HG03442 (cell line): Measurements from ENCODE around the gene LYRM4.

Experiments
- ATAC-seq: cut with Tn5 transposase; IDR thresholded peaks from one replicate; pipeline ENCODE4 v1.9.1; 2021; ENCODE audit warnings: mild to moderate bottlenecking, moderate library complexity; ENCODE audit not compliant: unreplicated experiment

Gene LYRM4

DNA sequence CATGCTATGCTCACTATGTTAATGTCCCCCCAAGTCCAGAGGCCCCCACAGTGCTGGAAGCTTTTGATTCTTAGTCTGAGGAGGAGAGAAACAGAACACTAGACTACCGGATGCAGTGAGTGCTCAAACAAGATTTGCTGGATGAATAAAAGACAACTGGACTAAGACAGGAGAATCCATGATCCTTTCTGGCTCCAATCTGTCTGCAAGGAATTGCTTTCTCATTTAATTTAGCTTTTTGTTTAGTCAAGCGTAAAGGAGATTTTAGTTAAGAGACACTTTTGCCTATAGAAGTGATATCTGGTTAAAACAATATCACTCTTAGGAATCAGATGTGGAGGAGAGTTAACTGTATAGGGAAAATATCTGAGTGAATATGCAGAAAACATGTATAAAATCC lies 13.5 kb downstream of the LYRM4 start:
- no peak for ATAC-seq

DNA sequence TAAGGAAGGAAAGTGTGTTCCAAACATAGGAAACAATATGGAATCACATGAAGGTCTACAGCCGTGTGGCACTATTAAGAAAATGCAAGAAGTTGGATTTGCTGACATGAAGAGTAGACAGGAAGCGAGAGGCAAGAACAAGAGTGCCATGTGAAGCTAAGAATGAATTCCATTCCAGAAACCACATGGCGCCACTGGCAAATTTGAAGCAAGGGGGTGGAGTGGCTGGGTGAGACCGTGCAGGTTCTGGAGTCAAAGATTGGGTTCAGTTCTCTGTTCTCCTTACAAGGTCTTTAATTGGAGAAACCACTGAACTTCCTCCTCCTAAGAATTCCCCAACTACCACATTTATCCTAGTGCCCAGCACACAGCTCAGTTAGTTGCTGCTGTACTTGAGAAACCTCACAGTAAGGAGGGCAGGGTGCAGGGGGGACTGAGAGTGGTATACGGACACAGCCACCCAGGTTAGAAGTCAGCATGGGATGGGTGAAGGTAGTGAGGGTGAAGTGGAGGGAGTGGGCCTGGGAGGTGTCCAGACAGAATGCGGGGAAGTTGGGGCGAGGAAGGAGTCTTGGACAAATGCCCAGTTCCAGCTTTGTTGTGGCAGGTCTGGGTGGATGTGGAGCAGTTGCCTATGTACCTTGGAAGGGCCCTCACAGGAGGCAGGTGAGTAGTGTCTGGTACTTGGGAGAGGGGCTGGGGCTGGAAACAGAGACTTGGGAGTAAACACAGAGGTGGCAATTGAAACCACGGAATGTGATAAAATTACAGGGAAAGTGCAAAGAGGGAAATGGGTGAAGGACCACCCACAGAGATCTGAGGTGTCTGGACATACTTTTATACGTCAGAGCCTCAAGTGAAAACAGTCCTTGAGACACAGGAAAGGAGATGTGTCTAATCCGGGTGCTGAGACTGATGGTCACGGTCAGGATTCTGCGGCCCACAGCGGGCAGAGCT lies 14.3 kb downstream of the LYRM4 start:
- ATAC-seq, result no peak

DNA sequence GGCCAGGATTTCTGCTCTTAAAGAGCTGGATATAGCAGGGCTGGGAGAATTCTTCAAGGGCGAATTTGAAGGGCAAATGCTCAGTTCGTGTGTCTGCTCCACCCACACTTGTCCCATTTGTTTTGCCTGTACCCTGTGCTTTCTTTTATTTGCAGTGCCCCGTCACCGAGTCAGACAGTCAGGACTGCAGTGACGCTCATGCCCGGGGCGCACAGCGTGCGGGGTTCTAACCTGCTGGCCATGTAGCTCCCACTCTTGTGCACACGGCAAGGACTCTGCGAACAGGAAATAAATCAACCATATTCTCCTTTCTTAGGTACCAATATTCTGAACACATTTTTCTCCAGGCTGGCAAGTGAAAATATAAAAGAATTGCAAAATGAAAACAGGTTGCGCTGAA lies 17.7 kb downstream of the LYRM4 start:
- ATAC-seq, result no peak

DNA sequence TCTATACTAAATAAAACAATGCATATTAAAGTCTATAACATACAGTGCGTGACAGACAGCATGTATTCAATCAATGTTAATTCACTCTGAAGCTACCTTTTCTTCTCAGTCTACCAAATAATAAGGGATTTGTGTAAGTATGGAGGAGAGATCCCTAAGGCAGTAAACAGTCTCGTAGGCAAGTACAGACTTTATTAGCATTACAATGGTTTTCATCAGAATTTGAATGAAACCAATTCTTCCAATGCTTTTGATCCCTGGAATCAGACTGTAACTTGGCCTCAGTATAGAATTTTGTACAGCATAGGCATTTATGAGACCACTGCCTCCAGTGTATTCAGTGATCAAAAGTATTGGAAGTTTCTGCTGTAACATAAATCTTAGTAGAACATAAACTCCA lies 19.5 kb downstream of the LYRM4 start:
- ATAC-seq, result no peak

DNA sequence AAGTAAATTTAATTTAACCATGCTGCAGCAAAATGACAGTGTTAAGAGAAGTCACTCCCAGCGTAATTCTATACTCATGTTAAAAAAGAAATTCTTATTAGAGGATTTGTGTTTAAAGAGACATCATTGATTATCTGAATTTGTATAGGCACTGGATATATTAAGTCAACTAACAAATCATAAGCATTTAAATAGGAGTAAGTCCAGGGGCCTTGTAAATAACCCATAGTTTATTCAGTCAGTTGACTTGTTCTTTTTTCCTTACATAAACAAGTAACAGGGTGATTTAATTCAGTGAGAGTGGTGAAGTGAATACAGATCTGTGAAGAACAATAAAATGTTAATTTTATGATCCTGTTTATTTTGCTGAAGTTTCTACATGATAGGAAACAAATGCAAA lies 22.4 kb downstream of the LYRM4 start:
- no peak for ATAC-seq

DNA sequence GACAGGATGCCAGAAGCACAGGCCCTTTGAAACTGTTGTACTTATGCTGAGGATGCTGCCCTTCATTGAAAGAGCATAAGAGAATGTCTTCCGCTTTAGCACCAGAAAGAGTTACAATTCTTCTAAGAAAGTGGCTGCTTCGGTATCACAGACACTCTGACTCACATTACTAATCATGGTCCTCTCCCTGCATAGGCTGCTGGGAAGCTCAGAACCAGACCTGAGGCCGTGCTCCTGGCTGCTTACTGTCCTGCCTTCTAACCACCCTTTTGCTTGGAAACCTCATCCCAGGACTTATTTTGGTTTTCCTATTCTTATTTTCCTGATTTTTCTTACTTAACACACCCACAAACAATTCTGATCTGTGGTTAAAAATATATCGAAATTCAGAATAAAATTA lies 22.9 kb downstream of the LYRM4 start:
- ATAC-seq, result no peak

DNA sequence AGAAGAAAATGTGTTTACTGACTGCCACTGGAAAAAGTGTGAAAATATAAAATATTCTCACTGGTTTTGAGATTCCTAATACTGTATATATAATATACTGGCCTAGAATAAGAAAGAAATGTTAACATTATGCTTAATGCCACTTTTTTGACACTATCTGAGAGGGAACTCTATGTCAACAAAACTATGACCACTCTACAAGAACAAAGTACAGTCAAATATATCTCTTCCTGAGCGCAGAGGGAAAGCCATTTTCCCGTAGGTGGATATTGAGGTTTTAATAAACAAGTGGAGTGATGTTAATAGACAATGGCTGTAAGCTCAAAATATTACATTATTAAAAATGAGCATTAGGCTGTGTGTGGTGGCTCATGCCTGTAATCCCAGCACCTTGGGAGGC lies 24.9 kb downstream of the LYRM4 start:
- no peak for ATAC-seq

DNA sequence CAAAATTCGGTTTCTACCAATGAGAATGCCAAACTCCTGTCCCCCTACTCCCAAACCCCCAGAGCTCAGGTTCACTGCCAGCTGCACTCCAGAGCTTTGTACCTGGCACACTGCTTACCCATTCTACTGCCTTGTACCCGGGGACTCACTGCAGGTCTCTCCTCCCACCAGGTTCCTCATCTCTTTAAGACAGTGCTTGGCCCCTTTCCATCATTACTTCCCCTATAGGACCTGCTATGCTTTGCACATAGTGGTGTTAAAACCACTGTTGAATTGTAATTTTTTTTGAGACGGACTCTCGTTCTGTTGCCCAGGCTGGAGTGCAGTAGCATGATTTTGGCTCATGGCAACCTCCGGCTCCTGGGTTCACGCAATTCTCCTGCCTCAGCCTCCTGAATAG lies 25.9 kb downstream of the LYRM4 start:
- ATAC-seq, result no peak

DNA sequence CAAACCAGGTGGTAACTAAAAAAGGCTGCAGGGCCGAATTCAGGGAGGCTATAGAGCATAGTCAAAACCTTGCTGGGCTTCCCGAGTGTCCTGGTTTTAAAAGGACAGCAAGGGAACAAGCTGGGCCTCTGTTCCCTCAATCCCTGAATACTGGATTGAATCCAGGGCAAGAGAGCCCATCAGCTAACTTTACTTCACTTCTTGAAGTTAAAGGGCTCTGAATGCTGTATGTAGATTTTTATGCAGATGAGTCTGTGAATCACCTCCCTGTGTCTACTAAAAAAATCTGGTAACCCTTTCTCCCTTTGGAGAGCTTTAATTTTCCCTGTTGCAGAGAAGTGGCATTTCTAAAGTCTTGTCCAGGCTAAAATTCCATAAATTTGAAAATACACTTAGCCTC lies 29.5 kb downstream of the LYRM4 start:
- no peak for ATAC-seq

DNA sequence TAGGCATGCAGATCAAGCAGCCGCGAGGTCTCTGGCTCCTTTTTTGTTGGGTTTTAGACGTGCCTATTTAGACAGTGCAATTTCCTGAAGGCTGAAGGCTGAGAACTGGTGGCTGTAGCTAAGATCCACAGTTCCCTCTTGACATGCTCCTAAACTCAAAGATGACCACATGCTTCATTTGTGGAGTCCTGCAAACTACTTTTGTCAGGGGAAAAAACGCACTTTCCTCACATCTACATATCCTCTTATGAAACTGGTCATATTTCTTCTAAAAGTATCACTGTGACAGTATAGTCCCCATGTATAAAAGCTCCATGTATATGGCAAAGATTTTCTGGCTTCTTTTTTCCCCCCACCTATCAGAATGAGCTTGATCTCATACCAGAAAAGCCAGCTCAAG lies 30.7 kb downstream of the LYRM4 start:
- ATAC-seq, result no peak

DNA sequence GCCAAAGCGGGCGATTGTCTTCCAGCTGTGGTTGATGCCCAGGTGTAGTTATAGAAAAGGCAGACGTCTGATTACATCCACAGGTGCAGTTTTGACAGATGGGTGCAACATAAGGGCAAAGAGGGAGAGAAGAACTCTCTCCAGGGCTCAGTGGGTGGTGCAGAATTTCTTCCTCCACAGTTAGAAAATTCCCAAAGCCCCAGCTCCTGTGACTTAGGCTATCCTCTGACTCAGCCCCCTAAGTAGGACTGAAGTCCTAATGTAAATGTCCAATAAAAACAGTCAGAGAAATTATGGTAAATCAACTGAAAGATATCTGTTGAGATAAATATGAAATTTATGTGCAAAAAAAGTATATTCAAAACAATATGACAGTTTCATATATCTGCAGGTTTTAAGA lies 31.4 kb downstream of the LYRM4 start:
- ATAC-seq, result no peak

DNA sequence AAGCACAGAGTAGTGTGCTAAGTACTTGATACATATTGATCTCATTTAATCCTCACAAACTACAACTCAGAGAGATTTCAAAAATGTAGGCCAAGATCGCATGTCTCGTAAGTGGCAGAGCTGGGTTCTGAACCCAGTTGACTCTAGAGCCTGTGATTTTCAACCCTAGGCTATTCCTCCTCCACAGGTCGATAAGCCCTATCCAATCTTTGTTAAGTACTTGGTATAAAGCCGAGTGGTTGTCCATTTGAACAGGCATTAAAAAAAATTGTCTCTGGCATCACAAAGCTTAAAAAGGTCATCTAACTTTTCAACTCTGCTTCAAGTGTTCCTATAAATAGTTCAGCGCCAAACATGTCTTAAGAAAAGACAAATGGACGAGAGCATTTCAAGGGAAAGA lies 37.4 kb downstream of the LYRM4 start:
- ATAC-seq, result no peak

DNA sequence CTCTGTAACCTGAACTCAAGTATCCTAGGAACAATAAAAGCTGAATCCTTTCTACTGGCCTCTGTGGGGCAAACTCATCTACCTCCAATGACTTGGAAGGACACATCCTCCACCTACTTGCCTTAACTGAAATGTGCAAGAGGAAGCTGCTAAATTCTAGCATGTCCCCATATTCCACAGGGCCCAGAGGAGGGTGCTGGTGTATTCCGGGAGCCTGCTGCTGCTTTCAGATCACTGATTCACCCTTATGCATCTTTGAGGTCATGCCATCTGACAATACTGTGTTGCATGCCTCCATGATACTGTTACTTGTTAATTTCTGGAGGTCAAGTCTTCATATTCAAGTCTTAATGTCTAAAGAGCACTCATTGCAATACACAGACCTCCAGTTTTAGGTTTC lies 40.3 kb downstream of the LYRM4 start:
- no peak for ATAC-seq

DNA sequence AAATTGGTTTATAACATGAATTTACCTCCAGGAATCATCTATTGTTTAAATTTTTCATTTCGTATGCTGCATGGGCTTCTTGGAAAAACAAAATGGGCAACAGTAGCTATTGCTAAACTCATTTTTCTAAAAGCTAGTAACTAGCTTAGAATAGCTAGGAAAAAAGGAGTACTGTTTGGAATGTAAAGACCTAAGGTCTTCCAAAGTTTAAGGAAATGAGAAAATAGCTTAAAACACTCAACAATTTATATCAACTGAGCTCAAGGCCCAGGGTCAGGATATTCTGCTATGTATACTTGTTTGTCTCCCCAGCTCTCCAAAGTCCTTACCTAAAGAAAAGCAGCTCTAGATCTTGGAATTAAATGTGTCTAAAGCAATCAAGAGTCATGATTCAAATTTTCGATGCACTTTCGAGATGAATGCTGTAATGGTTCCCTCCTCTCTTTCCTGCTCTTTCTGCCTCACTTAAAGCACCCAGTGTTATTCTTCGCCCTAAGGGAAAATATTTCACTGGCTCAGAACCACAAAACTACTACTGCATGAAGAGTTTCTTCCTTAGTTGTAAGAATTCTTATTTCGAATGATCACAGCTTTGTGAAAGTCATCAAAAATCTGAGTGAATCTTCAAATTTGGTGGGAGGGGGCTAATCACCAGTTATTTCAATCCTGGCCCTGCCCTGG lies 41.6 kb downstream of the LYRM4 start:
- no peak for ATAC-seq

DNA sequence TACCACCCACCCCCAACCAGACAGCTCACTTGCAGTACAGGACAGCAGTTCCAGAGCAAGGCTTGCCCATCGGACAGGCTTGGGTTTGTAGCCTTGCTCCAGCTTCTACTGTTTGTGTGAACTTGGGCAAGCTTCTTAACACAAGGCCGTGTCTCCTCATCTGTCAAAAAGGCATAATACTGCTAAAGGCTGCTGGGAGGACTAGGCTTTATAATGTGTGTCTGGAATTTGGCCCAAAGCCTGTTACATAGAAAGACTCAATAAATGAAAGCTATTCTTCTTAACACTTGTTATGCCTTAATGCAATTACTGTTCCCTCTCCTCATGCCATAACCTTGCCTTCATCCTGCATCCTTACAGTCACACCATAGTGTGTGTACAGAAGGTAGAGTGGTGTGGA lies 43.4 kb downstream of the LYRM4 start:
- no peak for ATAC-seq

DNA sequence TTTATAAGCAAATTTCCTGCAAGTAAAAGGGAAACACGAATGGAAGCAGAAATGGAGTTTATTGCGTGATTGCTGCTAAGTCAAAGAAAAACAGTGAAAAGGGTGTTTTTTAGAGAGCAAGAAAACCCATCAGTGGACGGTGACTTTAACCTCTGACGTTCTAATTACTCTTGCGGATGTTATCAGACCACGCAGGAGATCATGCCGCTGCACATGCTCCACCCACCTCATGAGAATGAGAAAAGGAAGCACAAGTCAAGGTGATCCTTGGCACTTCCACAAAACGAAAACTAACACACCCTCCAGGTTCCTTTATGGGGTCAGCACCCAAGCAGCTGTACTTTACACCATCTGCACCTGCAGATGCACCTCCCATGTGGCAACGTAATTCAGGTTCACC lies 45.0 kb downstream of the LYRM4 start:
- ATAC-seq, result no peak

DNA sequence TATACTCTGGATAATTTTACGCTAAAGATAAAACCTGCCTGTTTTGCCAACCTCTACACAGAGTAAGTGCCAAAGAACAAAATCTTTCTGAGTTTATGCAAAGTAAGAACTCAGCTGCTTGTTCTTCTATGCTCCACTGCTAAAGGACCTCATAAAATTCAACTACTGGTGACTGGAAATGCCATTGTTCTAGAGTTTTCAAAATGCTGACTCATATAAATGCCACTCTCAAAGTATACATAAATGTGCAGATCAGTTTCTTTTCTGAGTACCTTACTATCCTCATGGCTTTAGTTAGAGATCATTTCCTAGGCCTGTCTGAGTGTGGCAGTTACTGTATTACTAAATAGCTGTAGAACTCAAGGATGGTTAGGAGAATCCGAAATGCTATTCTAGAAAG lies 45.6 kb downstream of the LYRM4 start:
- ATAC-seq, result no peak

DNA sequence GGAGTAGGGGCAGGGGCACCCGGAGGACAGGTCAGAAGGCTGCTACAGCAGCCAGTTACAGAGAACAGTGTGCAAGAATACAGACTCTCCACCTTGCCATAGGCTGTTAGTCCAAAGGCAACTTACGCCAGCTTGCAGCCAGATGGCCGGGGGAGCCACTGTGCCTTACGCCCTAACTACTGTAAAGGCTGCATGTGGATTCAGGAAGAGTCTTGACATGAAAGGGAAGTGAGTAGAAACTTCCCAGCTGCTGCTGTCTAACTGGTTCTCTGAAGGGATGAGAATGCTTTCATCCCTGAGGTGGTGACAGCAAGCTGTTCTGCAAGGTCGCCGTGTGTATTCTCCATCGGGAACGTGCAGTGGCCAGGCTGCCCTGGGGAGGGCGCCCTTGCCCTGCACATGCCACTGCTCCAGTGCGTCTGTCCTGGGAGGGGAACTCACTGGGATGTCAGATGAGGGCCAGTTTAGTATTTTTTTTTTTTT lies 46.1 kb downstream of the LYRM4 start:
- ATAC-seq, result no peak

DNA sequence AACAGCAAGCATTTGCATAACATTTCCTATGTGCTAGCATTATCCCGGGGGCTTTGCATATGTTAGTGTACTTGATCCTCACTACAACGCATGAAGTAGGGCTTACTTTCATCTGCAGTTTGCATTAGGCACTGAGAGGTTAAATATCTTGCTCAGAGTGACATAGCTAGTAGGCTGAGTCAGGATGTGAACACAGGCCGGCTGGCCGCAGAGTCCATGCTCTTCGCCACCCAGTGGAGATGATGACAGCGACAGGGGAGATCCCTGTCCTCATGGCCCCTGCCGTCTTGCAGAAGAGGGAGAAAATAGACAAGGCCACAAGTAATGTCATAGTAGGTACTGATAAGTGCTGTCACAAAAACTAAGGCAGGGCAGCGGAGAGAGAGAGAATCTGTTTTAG lies 46.9 kb downstream of the LYRM4 start:
- ATAC-seq, result no peak

DNA sequence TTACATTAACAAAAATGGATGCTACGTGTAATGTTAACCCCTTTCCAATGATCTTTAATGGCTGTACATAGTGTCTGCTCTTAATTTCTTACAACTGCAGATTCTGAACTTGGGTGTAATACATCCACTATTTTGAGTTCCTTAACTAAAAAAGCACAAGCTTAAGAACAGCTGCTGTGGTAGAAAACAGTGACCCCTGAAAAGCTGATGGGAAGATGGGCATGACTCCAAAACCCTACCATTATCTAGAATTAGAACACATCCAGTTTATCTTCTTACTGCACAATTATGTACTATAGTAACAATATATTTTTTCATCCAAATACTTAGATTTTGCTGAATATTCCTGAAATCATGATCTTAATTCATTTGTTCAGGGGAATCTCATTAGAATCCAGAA lies 49.3 kb downstream of the LYRM4 start:
- ATAC-seq, result no peak

DNA sequence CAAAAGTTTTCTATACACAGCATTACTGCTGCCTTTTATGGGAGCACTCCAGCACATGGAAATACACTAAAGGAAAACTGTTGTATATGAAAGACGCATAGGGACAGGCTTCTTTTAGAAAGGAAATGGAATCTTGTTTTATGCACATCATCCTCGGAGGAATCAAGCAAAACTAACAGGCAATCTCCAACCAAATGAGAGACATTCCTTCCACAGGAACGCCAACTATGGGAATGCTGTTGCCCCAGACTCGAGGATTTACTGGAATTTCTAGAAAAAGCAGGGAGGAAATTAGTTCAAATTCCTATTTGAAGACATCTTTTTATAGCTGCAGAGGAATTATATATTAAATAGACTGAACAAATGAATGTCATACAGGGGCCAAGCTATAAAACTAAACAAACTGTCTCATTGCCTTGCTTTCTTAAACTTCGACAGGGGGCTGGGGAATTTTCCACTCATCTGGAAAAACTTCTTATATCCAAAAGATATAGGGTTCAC lies 52.2 kb downstream of the LYRM4 start:
- ATAC-seq, result no peak

DNA sequence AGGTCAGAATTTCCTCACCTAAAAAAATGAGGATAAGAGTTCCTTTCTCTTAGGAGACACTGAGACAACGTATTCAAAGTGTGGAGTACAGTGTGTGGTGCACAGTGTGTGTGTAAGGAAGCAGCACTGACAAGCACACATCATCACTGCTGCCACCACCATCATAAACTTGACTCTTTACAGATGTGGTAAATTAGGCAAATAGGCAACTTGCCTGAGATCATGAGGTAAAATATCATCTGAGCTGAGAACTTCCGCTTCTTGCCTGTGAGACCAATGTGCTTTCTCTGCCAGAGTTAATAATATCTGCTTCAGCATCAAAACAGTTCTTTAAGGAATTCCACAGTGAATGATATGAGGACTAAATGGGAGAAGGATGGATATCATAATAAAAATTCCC lies 52.7 kb downstream of the LYRM4 start:
- no peak for ATAC-seq
